Measurements from ENCODE around the gene HDDC3. TPM values are rescaled to one million over a fixed set of nuclear protein-coding genes. Genes with fewer than 3 reads are reported as not detected.

Gene HDDC3
- total and polyA plus RNA-seq, 2 donors (not counting 3 experiments of a cell fraction or from before 2014, with no cell fraction given) = 16.0 to 20.2 TPM

DNA sequence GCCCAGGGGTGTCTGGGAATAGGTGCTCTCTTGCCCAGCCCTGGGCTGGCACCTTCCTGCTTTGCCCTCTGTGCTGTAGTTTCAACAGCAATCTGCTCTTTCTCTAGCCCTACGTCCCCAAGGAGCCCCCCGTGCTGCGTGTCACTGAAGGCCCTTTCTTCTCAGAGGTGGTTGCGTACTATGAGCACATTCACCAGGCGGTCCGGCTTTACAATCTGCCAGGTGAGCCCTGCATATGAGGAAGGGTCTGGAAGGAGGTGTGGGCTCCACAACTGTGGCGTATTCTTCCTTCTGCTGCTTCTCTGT lies 19.6 kb downstream of the HDDC3 start:
- TF ChIP-seq, protein P1, sequence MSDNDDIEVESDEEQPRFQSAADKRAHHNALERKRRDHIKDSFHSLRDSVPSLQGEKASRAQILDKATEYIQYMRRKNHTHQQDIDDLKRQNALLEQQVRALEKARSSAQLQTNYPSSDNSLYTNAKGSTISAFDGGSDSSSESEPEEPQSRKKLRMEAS (IDR thresholded peaks at IDR 0.05; ENCODE audit: insufficient read depth, insufficient read length) = no peak
- TF ChIP-seq JUN (IDR thresholded peaks at IDR 0.05; ENCODE audit: borderline replicate concordance, insufficient read depth, insufficient read length, low read depth) = no peak
- TF ChIP-seq POLR2A (IDR thresholded peaks at IDR 0.05; ENCODE audit: low read depth, low read length) = no peak
- TF ChIP-seq GATA2 (IDR thresholded peaks at IDR 0.05; ENCODE audit: insufficient read depth, insufficient read length, low read depth, low read length) = no peak
- no peak for TF ChIP-seq POLR2AphosphoS5 (IDR thresholded peaks at IDR 0.05; ENCODE audit: insufficient read depth, low read depth, low read length)
- TF ChIP-seq EZH2 (IDR thresholded peaks at IDR 0.05; ENCODE audit: borderline replicate concordance, low read depth, low read length, severe bottlenecking) = no peak
- no peak for TF ChIP-seq MYC (IDR thresholded peaks at IDR 0.05; ENCODE audit: low read depth, low read length)
- no peak for TF ChIP-seq FOS (IDR thresholded peaks at IDR 0.05; ENCODE audit: borderline replicate concordance, insufficient read depth, low read length)
- TF ChIP-seq, protein P2, sequence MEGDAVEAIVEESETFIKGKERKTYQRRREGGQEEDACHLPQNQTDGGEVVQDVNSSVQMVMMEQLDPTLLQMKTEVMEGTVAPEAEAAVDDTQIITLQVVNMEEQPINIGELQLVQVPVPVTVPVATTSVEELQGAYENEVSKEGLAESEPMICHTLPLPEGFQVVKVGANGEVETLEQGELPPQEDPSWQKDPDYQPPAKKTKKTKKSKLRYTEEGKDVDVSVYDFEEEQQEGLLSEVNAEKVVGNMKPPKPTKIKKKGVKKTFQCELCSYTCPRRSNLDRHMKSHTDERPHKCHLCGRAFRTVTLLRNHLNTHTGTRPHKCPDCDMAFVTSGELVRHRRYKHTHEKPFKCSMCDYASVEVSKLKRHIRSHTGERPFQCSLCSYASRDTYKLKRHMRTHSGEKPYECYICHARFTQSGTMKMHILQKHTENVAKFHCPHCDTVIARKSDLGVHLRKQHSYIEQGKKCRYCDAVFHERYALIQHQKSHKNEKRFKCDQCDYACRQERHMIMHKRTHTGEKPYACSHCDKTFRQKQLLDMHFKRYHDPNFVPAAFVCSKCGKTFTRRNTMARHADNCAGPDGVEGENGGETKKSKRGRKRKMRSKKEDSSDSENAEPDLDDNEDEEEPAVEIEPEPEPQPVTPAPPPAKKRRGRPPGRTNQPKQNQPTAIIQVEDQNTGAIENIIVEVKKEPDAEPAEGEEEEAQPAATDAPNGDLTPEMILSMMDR (IDR thresholded peaks at IDR 0.05; ENCODE audit: extremely low read depth in 1 of 2, insufficient read depth in 1 of 2, low read depth in 1 of 2, low read length in 2 of 2) = no peak
- Histone ChIP-seq H3K9me3 (replicated peaks; ENCODE audit: control insufficient read depth, insufficient read depth, low read length) (no peaks in the 10 kb centered on the region), H3K27me3 (ENCODE audit: control insufficient read depth in 2 of 2, insufficient read depth in 2 of 2, low read length in 2 of 2) (no peaks in the 10 kb centered on the region), H2AFZ (ENCODE audit: low read depth, low read length) (no peak overlapping the region), H3K4me1 (ENCODE audit: control insufficient read depth, extremely low read depth, insufficient read depth, low read length) (no peaks in the 10 kb centered on the region), H3K4me2 (ENCODE audit: insufficient read depth, low read length) (no peak overlapping the region), H4K20me1 (replicated peaks; ENCODE audit: control insufficient read depth, extremely low read depth, insufficient read depth, low read length) (no peaks in the 10 kb centered on the region), H3K79me2 (ENCODE audit: control insufficient read depth, insufficient read depth, low read length) (no peaks in the 10 kb centered on the region), H3K9me1 (replicated peaks; ENCODE audit: control insufficient read depth, extremely low read depth, insufficient read depth, low read length) (no peaks in the 10 kb centered on the region), H3K4me3 (replicated peaks in 1 of 3; ENCODE audit: insufficient read depth in 1 of 3, low read depth in 1 of 3, low read length in 3 of 3) (no peak overlapping the region), H3K9ac (replicated peaks; ENCODE audit: extremely low read depth, insufficient read depth, low read length) (no peak overlapping the region), H3K27ac (ENCODE audit: insufficient read depth, low read depth, low read length) (no peak overlapping the region), H3K36me3 (ENCODE audit: control insufficient read depth in 2 of 2, extremely low read depth in 1 of 2, insufficient read depth in 2 of 2, low read length in 2 of 2) (peaks cover 5 to 62% of the 10 kb centered on the region in 2 experiments)
- no TSS peak for BruUV-seq (replicated peaks)
- intact Hi-C loops (cut with micrococcal nuclease) (no loop called here), dilution Hi-C loops (cut with MboI; ENCODE audit: extremely low pct_ligation_motif_present, low sequenced_read_pairs) (no loop called here)
- ChIA-PET CTCF (interaction anchor here (1.0 kb wide), 1 partner anchor 20 kb away, joined by 3 read pairs; the partner anchor contains the start of gene HDDC3), POLR2A (no interaction called here)
- no peak for FAIRE-seq
- no peak for DNase-seq (ENCODE audit: low read depth, low spot score)
